Inflammatory macrophage (primary cell): ENCODE results near the gene CACNA1D.

Experiments
- DNase-seq, 2 donors: peaks; one replicate each; pipeline ENCODE4 v3.0.0-alpha.2; 2020 to 2022

Gene CACNA1D

DNA sequence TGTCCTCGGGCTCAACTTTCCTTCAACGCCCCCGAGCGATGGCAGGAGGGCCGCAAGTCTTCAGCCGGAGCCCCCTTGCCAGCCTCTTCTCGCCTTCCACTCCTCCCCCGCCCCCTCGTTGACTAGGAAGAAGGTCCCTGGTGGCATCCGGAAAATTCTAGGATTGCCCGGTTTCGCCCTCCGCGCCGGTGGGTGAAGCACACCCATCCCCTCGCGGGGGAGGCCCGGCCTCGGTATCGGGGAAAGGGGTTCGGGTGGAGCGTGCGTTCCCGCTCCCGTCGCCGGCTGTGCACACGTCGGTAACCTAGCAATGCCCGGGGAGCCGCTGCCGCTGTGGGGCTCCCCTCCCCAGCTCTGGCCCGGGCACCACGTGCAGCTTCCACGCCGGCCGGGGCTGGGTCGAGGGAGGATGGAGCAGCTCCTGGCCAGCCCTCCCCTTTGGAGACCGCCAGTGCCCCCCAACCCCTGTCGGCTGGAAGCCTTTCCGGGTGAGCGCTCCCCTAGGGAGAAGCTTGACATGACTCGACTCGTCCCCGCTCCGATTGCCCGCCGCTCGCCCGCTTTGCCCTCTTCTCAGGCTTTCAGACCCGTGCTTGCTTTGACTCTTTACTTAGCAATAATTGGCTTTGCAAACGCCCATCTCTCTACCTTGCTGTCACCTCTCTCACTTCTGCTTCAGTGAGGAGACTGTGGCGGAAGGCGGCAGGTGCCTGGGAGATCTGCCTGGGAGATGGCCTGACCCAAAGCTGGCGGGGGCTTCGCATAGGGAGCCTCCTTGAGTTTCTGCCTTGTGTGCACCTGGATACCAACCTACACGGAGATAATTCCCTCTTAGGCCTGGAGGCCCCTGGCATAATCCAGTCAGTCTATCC, 1.3 kb downstream of the CACNA1D start:
- no peak for DNase-seq

DNA sequence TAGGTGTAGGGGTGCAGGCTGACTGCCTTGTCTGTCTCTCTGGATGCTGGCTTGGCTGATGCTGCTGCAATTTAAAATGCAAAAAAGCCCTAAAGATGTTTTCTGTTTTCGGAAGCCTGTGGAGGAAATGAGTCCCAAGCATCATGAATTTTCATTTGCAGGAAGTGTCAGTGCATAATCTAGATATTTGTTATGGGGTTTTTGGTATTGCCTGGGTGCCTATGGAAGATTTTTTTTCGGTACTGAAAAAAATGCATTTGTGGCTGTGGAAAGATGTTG, 1.9 kb downstream of the CACNA1D start:
- no peak for DNase-seq

DNA sequence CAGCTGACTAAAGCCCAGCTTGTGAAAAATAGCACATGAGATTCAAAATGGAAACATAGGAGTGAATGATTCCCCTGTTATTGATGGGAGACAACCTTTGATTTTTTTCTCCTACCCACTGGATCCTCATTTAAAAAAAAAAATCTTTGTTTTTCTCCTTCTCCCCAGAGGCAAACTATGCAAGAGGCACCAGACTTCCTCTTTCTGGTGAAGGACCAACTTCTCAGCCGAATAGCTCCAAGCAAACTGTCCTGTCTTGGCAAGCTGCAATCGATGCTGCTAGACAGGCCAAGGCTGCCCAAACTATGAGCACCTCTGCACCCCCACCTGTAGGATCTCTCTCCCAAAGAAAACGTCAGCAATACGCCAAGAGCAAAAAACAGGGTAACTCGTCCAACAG, 2.6 kb downstream of the CACNA1D start:
- DNase-seq, result peak; percentile 12 to 24

DNA sequence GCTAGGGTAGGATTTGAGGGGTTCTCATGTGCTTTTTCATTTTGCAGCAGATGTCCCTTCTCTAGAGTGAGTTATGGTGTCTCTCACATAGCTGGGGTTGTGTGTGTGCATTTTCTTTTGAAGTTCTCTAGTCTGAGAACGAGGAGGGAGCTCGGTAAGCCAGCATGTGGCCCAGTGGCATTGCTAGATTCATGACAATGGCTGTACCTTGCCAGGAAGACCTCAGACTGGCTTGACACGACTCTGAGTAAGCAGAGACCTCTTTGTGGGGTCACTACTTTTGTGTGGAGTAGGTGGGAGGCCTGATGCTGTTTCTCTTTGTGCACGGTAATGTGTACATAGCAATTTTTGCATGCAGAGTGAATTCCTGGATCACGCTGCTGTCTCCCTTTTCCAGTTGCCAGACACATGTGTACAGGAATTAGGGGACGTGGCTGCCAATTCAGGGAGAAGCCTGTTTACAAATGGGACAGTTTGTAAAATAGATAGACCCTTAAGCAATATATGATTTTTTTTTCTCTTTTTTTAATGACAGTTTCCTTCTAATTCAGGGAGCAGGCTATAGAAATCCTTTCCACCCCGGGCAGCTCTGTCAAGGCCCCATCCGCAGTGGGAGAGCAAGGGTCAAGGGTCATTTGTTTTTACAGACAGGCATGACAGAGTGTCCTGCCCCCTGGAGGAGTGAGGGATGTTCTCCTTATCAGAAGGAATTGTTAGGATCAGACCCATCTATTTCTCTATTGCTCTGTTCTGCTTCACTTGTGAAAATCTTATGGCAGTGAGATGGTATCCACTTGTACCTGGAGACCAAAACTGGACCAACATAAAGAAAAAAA, 4.6 kb downstream of the CACNA1D start:
- no peak for DNase-seq

DNA sequence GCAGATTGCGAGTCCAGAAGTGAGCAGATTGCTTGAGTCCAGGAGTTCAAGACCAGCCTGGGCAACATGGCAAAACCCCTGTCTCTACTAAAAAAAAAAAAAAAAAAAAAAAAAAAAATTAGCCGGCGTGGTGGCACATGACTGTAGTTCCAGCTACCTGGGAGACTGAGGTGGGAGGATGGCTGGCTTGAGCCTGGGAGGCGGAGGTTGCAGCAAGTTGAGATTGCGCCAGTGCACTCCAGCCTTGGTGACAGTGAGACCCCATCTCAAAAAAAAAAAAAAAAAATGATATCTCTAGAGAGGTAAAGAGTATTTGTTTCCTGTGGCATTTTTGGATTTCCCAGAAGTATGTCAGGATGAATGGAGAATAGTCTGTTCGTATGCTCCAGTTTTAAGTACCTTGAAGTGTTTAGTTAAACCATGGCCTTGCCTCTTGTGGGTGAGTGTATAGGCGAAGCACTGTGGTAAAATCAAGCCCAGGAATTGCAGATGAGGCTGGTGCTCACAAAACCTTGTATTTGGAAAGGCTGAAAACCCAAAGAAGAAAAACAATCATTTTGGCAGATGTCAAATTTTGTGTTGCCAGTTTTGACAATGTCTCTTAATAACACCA, 5.9 kb downstream of the CACNA1D start:
- DNase-seq, result no peak

DNA sequence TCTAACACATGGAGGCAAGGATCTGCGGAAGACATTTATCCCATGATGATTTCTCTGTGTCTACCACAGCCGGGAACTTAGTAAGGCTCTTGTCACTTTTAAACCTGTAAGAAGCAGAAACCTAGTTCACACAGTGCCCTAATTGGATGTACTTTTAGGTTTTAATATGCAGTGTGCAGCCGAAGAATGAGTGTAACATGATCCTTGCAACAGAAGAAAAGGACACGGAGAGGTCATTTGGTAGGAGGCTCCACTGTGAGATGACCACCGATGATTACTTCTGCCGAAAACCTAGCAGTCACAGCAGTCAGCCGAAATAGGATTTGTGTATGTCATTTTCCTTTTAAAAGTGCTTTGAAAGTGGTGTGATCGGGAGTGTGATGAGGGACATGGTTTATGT, 6.8 kb downstream of the CACNA1D start:
- no peak for DNase-seq

DNA sequence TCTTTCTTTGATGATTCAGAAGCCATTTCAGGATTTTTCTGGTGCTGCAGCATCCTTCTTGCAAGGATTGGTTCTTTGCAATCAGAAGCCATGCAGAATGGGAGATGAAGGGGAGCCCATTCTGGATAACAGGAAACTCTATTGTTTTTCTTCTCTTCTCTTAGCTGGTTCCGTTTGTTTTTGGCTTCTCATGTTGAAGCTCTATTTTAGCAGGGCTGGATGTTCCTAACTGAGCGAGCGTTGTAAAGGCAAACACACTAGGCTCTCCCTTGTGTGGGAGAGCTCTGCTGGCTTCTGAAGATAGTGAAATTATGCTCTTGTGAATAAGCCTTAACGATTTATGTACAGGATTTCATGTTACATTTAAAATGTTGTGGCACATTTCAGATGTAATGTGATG, 8.3 kb downstream of the CACNA1D start:
- no peak for DNase-seq

DNA sequence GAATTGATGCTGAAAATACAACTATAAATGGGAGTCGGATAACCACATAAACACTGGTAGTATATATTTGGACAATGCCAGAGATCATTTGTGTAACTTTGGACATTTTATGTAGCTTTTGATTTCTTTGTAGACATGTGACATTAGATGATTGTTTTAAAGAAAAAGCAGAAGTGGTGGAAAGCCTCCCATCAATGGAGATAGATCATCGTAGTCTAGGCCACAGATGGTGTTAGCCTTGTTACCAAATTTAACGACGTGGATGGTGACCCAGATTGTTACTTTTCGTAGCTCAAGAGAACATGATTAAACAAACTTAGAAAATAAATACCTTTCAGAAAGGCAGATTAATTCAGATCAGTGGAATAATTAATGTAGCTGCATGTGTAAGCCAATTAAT, 8.8 kb downstream of the CACNA1D start:
- DNase-seq, result no peak

DNA sequence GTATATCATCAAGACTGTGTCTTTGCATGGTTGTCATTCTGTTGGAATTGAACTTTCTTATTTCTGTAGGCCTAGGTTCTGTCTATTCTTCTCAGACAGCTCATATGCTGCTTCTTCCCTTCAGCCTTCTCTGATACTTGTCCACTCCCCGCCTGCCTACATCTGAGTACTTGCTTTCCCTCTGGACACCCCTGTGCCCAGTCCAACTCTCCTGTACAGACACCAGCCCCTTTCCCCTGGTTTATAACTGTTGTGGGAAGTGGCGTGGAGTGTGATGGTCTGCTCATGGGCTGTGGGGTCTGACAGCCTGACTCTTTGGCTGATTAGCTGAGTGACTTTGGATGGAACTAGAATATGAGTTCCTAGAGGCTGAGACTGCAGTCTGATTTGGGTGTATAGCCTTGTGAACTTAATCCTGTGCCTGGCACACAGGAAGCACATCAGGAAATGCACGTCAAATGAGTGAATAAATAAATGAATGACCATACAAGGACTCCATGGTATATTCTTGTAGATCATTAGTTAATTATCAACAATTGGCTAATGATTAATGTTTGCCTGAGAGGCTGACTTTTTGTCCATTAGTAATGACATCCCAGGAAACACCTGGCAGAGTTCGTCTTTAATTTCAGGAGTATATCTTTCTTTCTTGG, 11.8 kb downstream of the CACNA1D start:
- no peak for DNase-seq

DNA sequence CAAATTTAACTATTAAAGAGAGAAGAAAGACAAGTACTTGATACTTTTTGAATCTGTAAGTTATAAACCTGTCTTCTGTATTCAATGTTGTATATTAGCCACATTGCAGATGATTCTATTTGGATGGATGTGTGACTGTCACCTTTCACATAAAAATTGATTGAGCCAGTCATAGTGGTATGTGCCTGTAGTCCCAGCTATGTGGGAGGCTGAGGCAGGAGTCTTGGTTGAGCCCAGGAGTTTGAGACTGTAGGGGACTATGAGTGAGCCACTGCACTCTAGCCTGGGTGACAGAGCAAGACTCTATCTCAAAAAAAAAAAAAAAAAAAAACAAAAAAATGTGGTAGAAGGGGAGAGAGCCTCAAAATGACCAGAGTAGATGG, 12.3 kb downstream of the CACNA1D start:
- no peak for DNase-seq

DNA sequence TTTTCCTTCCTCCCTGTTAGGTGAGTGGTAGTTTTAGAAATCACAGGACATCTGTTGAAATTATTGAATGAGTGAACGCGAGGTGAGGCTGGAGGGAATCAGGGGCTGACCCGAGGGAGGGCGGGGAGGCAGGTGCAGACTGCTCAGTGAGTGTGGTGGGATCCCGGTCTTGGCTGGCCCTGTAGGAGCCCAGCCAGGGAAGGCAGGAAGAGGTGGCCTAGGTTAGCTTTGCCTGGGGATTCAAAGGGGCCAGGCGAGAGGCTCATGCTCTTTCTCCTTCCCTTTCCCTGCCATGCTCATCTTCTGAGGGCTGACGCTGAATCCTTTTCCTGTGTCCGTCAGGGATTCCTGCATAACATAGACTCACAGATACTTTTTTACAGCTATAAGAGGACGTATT, 15.1 kb downstream of the CACNA1D start:
- DNase-seq, result no peak

DNA sequence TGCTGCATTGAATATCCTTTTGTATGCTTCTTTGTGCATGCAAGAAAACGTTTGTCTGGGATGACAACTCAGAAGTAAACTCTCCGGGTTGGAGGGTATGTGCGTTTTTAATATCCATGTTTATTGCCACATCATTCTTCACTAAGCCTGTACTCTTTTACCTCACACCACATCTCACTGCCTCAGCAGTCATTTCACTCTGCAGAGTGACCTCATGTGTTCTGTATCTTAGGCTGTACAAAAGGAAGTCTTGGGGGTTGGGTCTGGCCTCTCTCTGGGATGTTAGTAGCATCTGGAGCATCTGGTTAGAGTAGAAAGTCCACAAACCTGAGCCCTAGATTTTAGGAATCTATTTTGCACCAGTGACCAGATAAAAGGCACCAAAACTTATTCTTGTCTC, 16.1 kb downstream of the CACNA1D start:
- no peak for DNase-seq

DNA sequence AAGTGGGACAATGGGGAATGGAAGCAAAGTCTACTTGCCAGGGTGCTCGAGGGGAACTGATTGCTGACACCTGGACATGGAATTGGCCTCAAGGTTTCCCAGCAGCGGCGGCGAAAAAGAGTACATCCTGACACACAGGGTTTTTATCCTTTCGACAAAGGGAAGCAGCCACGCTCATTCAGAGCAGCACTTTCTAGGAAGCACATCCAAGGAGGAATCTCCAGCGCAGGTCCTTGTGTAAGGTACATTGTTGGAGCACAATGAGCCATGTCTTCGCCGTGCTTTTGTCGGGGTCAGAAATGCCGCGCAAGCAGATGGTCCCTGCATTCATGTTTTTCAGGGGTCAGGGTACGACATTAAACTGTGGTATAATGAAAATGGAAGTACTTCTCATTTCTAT, 16.8 kb downstream of the CACNA1D start:
- DNase-seq, result no peak

DNA sequence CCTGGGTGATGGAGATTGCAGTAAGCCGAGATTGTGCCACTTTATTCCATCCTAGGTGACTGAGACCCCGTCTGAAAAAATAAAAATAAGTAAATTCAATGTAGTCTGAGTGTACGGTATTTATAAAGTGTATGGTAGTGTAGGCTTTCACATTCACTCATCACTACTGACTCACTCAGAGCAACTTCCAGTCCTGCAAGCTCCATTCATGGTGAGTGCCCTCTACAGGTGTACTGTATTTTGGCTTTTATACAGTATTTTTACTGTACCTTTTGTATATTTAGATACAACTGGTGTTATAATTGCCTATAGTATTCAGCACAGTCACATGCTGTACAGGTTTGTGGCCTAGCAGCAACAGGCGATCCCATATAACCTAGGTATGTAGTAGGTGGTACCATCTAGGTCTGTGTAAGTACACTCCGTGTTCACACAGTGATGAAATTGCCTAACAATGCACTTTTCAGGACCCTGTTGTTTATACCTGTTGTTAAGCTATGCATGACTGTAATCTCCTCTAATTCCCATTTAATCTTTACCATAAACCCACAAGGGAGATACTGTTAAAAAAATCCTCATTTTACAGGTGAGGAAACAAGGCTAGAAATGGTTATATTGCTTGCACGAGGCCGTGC, 19.3 kb downstream of the CACNA1D start:
- no peak for DNase-seq

DNA sequence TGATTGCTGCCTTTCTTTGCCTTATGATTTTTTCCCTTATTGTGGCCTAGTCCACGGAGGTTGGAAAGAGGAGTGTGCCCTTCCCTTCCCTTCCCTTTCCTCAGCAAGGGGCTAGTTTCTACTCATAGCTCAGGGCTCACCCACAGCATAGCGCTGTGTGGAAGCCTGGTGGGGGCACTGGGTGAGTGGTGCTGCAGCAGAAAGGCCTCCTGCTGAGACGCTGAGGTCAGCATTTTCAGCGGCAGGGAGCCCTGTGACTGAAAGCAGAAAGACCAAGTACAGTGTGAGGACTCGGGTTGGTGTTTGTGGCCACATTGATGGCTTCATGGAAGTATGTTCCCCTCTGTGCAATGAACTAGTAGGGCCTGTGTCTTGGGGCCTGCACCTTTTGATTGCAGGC, 21.9 kb downstream of the CACNA1D start:
- no peak for DNase-seq

DNA sequence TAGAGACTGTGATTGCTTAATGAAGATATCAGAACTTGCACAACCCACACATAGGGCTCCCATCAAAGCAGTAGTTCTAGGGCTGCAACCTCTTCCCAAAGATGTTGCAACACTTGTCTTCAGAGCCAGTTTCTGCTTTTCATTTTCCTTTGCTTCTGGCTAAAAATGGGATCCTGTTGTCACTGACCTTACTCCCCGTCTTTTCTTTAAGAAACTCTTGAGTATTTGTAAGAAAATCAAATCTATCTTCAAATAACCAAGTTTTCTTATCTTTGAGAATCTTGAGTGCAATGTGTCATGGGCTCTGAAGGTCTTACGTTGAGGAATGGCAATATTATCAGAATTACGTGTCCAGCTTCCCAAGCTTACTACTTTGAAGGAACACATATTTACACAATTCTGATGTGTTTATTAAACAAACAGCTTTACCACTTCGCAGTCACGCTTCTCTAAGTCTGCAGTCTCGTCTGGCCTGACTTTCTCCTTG, 24.1 kb downstream of the CACNA1D start:
- peak; percentile 56 to 65 for DNase-seq

DNA sequence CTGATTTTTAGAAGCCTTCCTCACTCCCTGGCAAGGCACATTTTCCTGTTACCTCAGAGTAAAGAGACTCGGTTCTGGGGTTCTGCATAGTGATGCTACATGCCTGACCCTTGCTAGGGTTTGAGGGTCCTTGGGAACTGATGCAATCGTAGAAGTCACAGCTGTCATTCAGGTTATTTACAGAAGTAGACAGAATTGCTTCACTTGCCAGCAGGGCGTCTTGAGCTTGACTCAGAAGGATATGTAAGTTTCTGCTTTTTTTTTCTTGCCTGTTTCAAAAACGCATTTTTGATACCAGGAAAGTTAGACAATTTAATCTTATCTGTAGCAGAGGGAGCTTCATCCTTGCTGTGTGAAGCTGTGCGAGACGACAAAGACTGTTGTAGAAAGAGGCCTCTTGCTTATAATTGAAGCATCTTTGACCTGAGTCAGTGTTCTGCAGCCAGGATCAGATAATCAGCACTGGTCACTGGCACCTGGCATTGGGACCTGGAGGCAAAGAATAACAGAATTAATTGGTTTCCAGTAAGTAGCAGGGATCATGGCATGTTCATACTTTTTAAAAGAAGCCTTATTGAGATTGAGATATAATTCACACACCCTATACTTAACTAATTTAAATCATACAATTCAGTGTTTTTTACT, 24.8 kb downstream of the CACNA1D start:
- DNase-seq, result peak; percentile 71 to 76

DNA sequence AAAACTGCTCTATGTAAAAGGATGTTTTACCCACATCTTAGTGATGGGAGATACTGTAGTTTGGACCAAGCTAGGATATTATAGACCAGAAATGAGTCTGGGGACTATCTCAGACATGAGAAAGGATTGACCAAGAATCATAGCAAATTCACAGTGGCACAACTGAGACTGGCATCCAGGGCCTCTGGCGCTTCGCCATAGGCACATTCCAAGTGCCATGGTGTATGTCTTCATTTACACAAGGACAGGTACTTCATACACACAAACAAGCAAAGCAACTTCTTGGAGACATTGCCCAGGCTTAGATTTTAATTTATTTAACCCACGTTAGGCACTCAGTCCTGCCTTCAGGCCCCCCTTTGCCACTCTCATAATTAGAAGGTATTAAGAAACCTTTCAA, 28.9 kb downstream of the CACNA1D start:
- DNase-seq, result no peak

DNA sequence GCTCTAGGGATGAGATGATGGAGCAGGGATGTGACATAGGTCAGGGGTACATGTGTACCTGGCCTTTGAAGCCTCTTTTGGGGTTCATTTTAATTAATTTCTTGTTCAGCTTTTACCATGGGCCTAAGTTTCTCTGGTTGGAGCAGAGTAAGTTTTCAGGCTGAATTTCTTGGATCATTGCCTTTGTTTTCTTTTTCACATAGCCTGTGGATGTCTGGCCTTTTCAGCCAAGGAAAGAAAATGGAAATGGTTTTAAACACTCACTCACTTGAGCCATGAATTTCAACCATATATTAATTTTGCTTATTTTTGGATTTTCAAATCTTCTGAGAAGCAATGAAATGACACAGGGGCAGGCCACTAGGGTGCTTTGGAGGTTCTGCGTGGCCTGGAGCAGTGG, 30.2 kb downstream of the CACNA1D start:
- no peak for DNase-seq

DNA sequence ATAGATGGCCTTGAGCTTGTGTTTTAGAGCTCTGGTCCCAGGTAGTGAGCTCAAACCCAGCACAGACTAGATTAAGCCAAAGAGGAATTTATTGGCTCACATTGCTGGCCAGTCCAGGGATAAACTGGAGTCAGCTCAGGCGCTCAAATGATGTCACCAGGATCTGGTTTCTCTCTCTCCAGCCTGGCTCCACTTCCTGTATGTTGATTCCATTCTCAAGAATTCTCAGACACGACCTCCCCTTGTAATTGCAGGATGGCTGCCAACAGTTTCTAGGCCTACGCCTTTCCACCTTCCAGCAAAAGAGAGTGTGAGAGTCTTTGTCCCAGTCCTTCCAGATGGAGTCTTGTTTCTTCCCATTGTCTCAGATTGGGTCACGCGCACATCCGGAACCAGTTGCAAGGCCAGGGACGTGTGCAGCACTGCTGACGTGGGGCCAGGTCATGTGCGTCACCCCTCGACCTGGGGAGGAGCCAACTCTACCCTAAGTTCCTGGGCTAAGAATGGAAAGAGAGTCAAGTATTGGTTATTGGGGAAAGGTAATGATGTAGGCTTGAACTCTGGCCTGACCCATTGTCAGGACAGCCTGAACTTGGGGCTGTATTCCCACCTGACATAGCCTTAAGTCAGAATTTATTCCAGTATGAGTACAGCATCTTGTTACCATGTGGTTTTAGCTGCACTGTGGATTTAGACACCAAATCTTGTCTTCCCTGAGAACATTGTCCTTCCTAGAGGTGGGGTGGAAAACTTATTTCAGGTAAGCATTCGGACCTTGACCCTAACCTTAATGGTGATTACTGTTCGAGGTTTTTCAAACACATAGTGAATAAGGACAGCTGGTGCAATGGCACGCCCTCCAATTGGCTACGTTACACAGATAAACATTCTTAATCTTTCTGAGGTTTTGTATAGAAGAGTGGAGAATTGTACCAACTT, 31.6 kb downstream of the CACNA1D start:
- DNase-seq, result no peak

DNA sequence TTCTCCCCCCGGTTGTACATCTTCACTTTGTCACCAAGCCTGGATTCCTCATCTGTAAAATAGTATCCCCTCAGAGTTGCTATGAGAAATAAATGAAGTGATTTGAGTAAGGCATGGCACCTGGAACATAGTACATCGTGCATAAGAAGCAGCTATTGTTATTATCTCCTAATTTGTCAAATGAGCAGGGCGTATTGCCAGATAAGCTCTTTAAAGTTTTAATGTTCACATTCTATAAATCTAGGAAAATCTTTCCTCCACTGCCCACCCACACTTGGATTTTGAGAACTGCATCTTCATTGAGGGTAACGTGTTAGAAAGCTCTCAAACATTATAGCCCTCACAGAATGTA, 32.3 kb downstream of the CACNA1D start:
- no peak for DNase-seq
